HUES64 (cell line): ENCODE measurements around the gene ANKDD1B.

Experiments used
- H3K27ac ChIP-seq: 2 replicates; pipeline ENCODE4 v1.7.0; 2013; ENCODE audit warnings: low read depth, low read length, inconsistent platforms
- H3K27me3 ChIP-seq: 2 replicates; pipeline ENCODE4 v1.6.1; 2013; ENCODE audit warnings: mild to moderate bottlenecking, low read length; ENCODE audit not compliant: insufficient read depth
- H3K36me3 ChIP-seq: 2 replicates; pipeline ENCODE4 v1.6.1; 2013; ENCODE audit warnings: mild to moderate bottlenecking, low read length; ENCODE audit not compliant: insufficient read depth
- H3K4me1 ChIP-seq: 2 replicates; pipeline ENCODE4 v1.6.1; 2013; ENCODE audit warnings: mild to moderate bottlenecking, low read length, moderate library complexity; ENCODE audit not compliant: insufficient read depth
- H3K4me3 ChIP-seq: 2 replicates; pipeline ENCODE4 v1.5.1; 2013; ENCODE audit warnings: mild to moderate bottlenecking, low read length, moderate library complexity
- H3K9ac ChIP-seq: 2 replicates; pipeline ENCODE4 v1.6.1; 2013; ENCODE audit warnings: mild to moderate bottlenecking, low read depth, low read length
- H3K9me3 ChIP-seq: 2 replicates; pipeline ENCODE4 v1.6.1; 2013; ENCODE audit warnings: low read depth, low read length; ENCODE audit not compliant: insufficient read depth
- WGBS: fragments of 150-250, 120-280 bp; methylation state at CpG from one replicate; pipeline ENCODE4 v1.1.7; 2013; ENCODE audit warnings: missing lambda C conversion rate; 5-methylcytosine and 5-hydroxymethylcytosine counted together

The ANKDD1B gene

GRCh38 chr5:75616371-75616881 lies 5.2 kb downstream of the ANKDD1B start:
- WGBS: 71% methylated on average over 4 of the region's 4 CpGs
- peaks cover 11% of the 10 kb centered on the region for H3K4me1 ChIP-seq
- no peak overlapping the region for H3K4me3 ChIP-seq
- H3K9ac ChIP-seq: no peak overlapping the region
- no peaks in the 10 kb centered on the region for H3K36me3 ChIP-seq
- 0 out of 2 replicates have a peak, but pooled peaks cover 2% of the 10 kb centered on the region for H3K27me3 ChIP-seq
- H3K27ac ChIP-seq: no peak overlapping the region
- H3K9me3 ChIP-seq: no peaks in the 10 kb centered on the region

GRCh38 chr5:75616971-75617621 lies 5.8 kb downstream of the ANKDD1B start:
- Histone ChIP-seq H3K27ac (no peak overlapping the region), H3K9ac (no peak overlapping the region), H3K4me3 (no peak overlapping the region), H3K36me3 (no peaks in the 10 kb centered on the region), H3K27me3 (0 out of 2 replicates have a peak, but pooled peaks cover 2% of the 10 kb centered on the region), H3K9me3 (no peaks in the 10 kb centered on the region), H3K4me1 (peaks cover 11% of the 10 kb centered on the region)
- WGBS: 82% methylated on average over 7 of the region's 7 CpGs

- Histone ChIP-seq H3K4me3 (no peak overlapping the region), H3K9me3 (no peaks in the 10 kb centered on the region), H3K4me1 (peaks cover 8% of the 10 kb centered on the region), H3K9ac (no peak overlapping the region), H3K27ac (no peak overlapping the region), H3K27me3 (no peaks in the 10 kb centered on the region), H3K36me3 (no peaks in the 10 kb centered on the region)
- WGBS: 74% methylated on average over 5 of the region's 5 CpGs
Measured at GRCh38 chr5:75617736-75618352, 6.6 kb downstream of the ANKDD1B start.

GRCh38 chr5:75620184-75620959 lies 9.1 kb downstream of the ANKDD1B start:
- peaks cover 8% of the 10 kb centered on the region for H3K4me1 ChIP-seq
- H3K9ac ChIP-seq: no peak overlapping the region
- H3K9me3 ChIP-seq: no peaks in the 10 kb centered on the region
- no peaks in the 10 kb centered on the region for H3K27me3 ChIP-seq
- 75% methylated on average over 3 of the region's 4 CpGs for WGBS
- H3K4me3 ChIP-seq: no peak overlapping the region
- no peak overlapping the region for H3K27ac ChIP-seq
- no peaks in the 10 kb centered on the region for H3K36me3 ChIP-seq

GRCh38 chr5:75622564-75622963 lies 11.3 kb downstream of the ANKDD1B start:
- Histone ChIP-seq H3K4me3 (no peak overlapping the region), H3K9me3 (no peaks in the 10 kb centered on the region), H3K36me3 (no peaks in the 10 kb centered on the region), H3K27me3 (no peaks in the 10 kb centered on the region), H3K4me1 (no peaks in the 10 kb centered on the region), H3K9ac (no peak overlapping the region), H3K27ac (no peak overlapping the region)
- 92% methylated on average over 4 of the region's 4 CpGs for WGBS

- Histone ChIP-seq H3K4me3 (no peak overlapping the region), H3K27ac (no peak overlapping the region), H3K9ac (no peak overlapping the region), H3K4me1 (no peaks in the 10 kb centered on the region), H3K36me3 (no peaks in the 10 kb centered on the region), H3K9me3 (no peaks in the 10 kb centered on the region), H3K27me3 (no peaks in the 10 kb centered on the region)
Measured at GRCh38 chr5:75623846-75624245, 12.6 kb downstream of the ANKDD1B start.

- Histone ChIP-seq H3K9me3 (no peaks in the 10 kb centered on the region), H3K27me3 (no peaks in the 10 kb centered on the region), H3K4me3 (no peak overlapping the region), H3K27ac (no peak overlapping the region), H3K9ac (no peak overlapping the region), H3K4me1 (no peaks in the 10 kb centered on the region), H3K36me3 (no peaks in the 10 kb centered on the region)
Measured at GRCh38 chr5:75626959-75627358, 15.7 kb downstream of the ANKDD1B start.

GRCh38 chr5:75627801-75628200 lies 16.5 kb downstream of the ANKDD1B start:
- WGBS: 85% methylated on average over 1 of the region's 1 CpG
- no peak overlapping the region for H3K9ac ChIP-seq
- H3K27me3 ChIP-seq: no peaks in the 10 kb centered on the region
- no peak overlapping the region for H3K4me3 ChIP-seq
- H3K27ac ChIP-seq: no peak overlapping the region
- H3K9me3 ChIP-seq: no peaks in the 10 kb centered on the region
- no peaks in the 10 kb centered on the region for H3K36me3 ChIP-seq
- no peaks in the 10 kb centered on the region for H3K4me1 ChIP-seq

GRCh38 chr5:75630875-75631274 lies 19.6 kb downstream of the ANKDD1B start:
- H3K27me3 ChIP-seq: no peaks in the 10 kb centered on the region
- no peak overlapping the region for H3K9ac ChIP-seq
- no peak overlapping the region for H3K27ac ChIP-seq
- no peaks in the 10 kb centered on the region for H3K4me1 ChIP-seq
- WGBS: 96% methylated on average over 2 of the region's 2 CpGs
- H3K36me3 ChIP-seq: no peaks in the 10 kb centered on the region
- no peaks in the 10 kb centered on the region for H3K9me3 ChIP-seq
- H3K4me3 ChIP-seq: no peak overlapping the region

GRCh38 chr5:75632321-75632720 lies 21.1 kb downstream of the ANKDD1B start:
- Histone ChIP-seq H3K9me3 (no peaks in the 10 kb centered on the region), H3K36me3 (no peaks in the 10 kb centered on the region), H3K9ac (no peak overlapping the region), H3K4me3 (no peak overlapping the region), H3K4me1 (no peaks in the 10 kb centered on the region), H3K27me3 (no peaks in the 10 kb centered on the region), H3K27ac (no peak overlapping the region)
- 31% methylated on average over 1 of the region's 1 CpG for WGBS

GRCh38 chr5:75637949-75638348 lies 26.7 kb downstream of the ANKDD1B start:
- no peaks in the 10 kb centered on the region for H3K9me3 ChIP-seq
- H3K9ac ChIP-seq: no peak overlapping the region
- no peaks in the 10 kb centered on the region for H3K36me3 ChIP-seq
- H3K4me3 ChIP-seq: no peak overlapping the region
- no peaks in the 10 kb centered on the region for H3K4me1 ChIP-seq
- H3K27ac ChIP-seq: no peak overlapping the region
- no peaks in the 10 kb centered on the region for H3K27me3 ChIP-seq
- 93% methylated on average over 1 of the region's 1 CpG for WGBS
